ENCODE results near the gene PHYKPL. TPM values are rescaled to one million over a fixed set of nuclear protein-coding genes. Genes with fewer than 3 reads are reported as not detected.
"Not testable (repeated sequence)": the region's sequence is repeated elsewhere in the genome, so short reads cannot be mapped to it uniquely, and the experiment has no call there.

PHYKPL gene
- polyA plus RNA-seq, 1 donor from 2014 or later, result 16.9 TPM

- Histone ChIP-seq H3K4me2 (ENCODE audit: low read length) (no peak overlapping the region), H3K9me2 (ENCODE audit: insufficient read depth, low read length) (no peaks in the 10 kb centered on the region), H3K4me3 (ENCODE audit: low read length) (no peak overlapping the region), H3K36me3 (ENCODE audit: insufficient read depth, low read length) (no peaks in the 10 kb centered on the region), H2AFZ (ENCODE audit: low read depth, low read length) (no peak overlapping the region), H3F3A (ENCODE audit: insufficient read depth, low read length, poor library complexity, severe bottlenecking) (no peaks in the 10 kb centered on the region), H3K27me3 (ENCODE audit: insufficient read depth, low read depth, low read length) (no peaks in the 10 kb centered on the region), H3K27ac (ENCODE audit: low read length) (no peak overlapping the region), H3K79me2 (replicated peaks; ENCODE audit: insufficient read depth, low read length) (no peaks in the 10 kb centered on the region), H3K9me3 (ENCODE audit: low read length) (no peaks in the 10 kb centered on the region), H4K20me1 (ENCODE audit: insufficient read depth) (no peaks in the 10 kb centered on the region), H3K9ac (ENCODE audit: low read length) (no peak overlapping the region)
- TF ChIP-seq TAF1 (IDR thresholded peaks at IDR 0.05; ENCODE audit: low read depth), result no peak
- TF ChIP-seq REST (IDR thresholded peaks at IDR 0.05; ENCODE audit: borderline replicate concordance), result no peak
- no peak for TF ChIP-seq EZH2 (IDR thresholded peaks at IDR 0.05; ENCODE audit: borderline replicate concordance, insufficient read depth, low read length, poor library complexity, severe bottlenecking)
- no peak for TF ChIP-seq SMC3 (conservative IDR thresholded peaks at IDR 0.05; ENCODE audit: poor library complexity)
- TF ChIP-seq MXI1 (conservative IDR thresholded peaks at IDR 0.05; ENCODE audit: poor library complexity, severe bottlenecking), result no peak
- TF ChIP-seq CTCF (IDR thresholded peaks at IDR 0.05; ENCODE audit: poor library complexity, severe bottlenecking), result no peak
- TF ChIP-seq RAD21 (conservative IDR thresholded peaks at IDR 0.05), result no peak
- no peak for TF ChIP-seq EP300 (conservative IDR thresholded peaks at IDR 0.05; ENCODE audit: poor library complexity, severe bottlenecking)
- no peak for TF ChIP-seq POLR2AphosphoS5 (IDR thresholded peaks at IDR 0.05)
Observed at GRCh38 chr5:178240341-178240741, 7.7 kb upstream of the PHYKPL start.

- not testable (repeated sequence) for H3K27me3 ChIP-seq (ENCODE audit: insufficient read depth, low read depth, low read length); H3F3A ChIP-seq (ENCODE audit: insufficient read depth, low read length, poor library complexity, severe bottlenecking); H2AFZ ChIP-seq (ENCODE audit: low read depth, low read length); H3K27ac ChIP-seq (ENCODE audit: low read length); H3K4me2 ChIP-seq (ENCODE audit: low read length); H3K9me3 ChIP-seq (ENCODE audit: low read length); H3K9ac ChIP-seq (ENCODE audit: low read length); H4K20me1 ChIP-seq (ENCODE audit: insufficient read depth); H3K4me3 ChIP-seq (ENCODE audit: low read length); H3K79me2 ChIP-seq (replicated peaks; ENCODE audit: insufficient read depth, low read length); H3K9me2 ChIP-seq (ENCODE audit: insufficient read depth, low read length); H3K36me3 ChIP-seq (ENCODE audit: insufficient read depth, low read length)
Observed at GRCh38 chr5:178239626-178240301, 7.2 kb upstream of the PHYKPL start.

Measured in neural cell (in vitro differentiated cells).